Measurements from ENCODE around the gene NCKAP5.

DNA sequence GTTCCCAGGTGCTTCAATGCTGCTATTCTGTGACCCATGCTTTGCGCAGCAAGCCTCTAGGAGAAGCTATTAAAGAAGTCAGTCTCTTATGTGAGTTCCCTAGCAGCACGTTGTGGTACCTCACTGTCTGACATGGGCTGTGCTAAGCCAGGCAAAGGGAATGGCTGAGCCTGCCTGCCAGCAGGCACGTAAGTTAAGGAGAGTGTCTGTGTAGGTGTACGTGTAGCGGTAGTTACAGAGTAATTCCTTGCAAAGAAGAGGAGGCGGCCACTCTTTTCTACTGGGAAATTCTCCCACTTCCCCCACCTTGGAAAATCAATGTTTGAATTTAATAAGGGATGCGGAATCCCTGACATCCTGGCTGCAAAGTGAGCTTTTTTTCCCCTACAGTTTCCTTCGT lies 774.7 kb downstream of the NCKAP5 start:
- TF ChIP-seq, protein P1, sequence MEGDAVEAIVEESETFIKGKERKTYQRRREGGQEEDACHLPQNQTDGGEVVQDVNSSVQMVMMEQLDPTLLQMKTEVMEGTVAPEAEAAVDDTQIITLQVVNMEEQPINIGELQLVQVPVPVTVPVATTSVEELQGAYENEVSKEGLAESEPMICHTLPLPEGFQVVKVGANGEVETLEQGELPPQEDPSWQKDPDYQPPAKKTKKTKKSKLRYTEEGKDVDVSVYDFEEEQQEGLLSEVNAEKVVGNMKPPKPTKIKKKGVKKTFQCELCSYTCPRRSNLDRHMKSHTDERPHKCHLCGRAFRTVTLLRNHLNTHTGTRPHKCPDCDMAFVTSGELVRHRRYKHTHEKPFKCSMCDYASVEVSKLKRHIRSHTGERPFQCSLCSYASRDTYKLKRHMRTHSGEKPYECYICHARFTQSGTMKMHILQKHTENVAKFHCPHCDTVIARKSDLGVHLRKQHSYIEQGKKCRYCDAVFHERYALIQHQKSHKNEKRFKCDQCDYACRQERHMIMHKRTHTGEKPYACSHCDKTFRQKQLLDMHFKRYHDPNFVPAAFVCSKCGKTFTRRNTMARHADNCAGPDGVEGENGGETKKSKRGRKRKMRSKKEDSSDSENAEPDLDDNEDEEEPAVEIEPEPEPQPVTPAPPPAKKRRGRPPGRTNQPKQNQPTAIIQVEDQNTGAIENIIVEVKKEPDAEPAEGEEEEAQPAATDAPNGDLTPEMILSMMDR (IDR thresholded peaks at IDR 0.05; ENCODE audit: low read length): no peak
- no peak for TF ChIP-seq EZH2 (IDR thresholded peaks at IDR 0.05; ENCODE audit: borderline replicate concordance, low read length)
